Panc1 (cell line): ENCODE results near the gene HOXC9. TPM values are rescaled to one million over a fixed set of nuclear protein-coding genes. Genes with fewer than 3 reads are reported as not detected.

Source experiments
- ATAC-seq: fragments of 200-7000 bp; cut with Tn5 transposase; 2 replicates; pipeline ENCODE4 v1.9.1; 2020; ENCODE audit warnings: mild to moderate bottlenecking, moderate library complexity
- BruUV-seq: library from RNA; stranded (reverse); fragments of 400-500 nt; replicated peaks from 2 replicates; lab custom pipeline; 2021; lab: Mats Ljungman, UMichigan
- CTCF ChIA-PET: fragments of 300-600 bp; sonication (Branson Sonifier 250); formaldehyde crosslinking; loops from one replicate; lab custom pipeline; 2022; ENCODE audit warnings: antibody characterized with exemption; lab: Charles Lee
- POLR2A ChIA-PET: fragments of 300-600 bp; sonication (Branson Sonifier 250); formaldehyde crosslinking; loops from one replicate; lab custom pipeline; 2022; ENCODE audit warnings: antibody characterized with exemption; lab: Charles Lee
- DNase-seq: peaks from one replicate; pipeline ENCODE4 v3.0.0-alpha.2; 2010; ENCODE audit warnings: low read depth, low spot score
- H3K27ac ChIP-seq: 2 replicates; pipeline ENCODE4 v1.5.1; 2011; ENCODE audit warnings: mild to moderate bottlenecking, low read length, inconsistent platforms
- H3K27me3 ChIP-seq: fragments of 200-500 bp; sonication (Bioruptor generic); 2 replicates; pipeline ENCODE4 v1.6.0; 2014; ENCODE audit warnings: low read length, inconsistent platforms; ENCODE audit not compliant: control insufficient read depth, insufficient read depth
- H3K36me3 ChIP-seq: fragments of 200-500 bp; sonication (Bioruptor generic); 2 replicates; pipeline ENCODE4 v1.5.1; 2014; ENCODE audit warnings: inconsistent platforms, mild to moderate bottlenecking, low read length, moderate library complexity; ENCODE audit not compliant: control insufficient read depth, insufficient read depth
- H3K4me1 ChIP-seq: 2 replicates; pipeline ENCODE4 v1.5.1; 2011; ENCODE audit warnings: inconsistent platforms, mild to moderate bottlenecking, low read length, moderate library complexity; ENCODE audit not compliant: control insufficient read depth, insufficient read depth
- H3K4me3 ChIP-seq, 2 experiments: 2 replicates each; pipeline ENCODE4 v1.5.1; 2011 to 2012; ENCODE audit warnings: low read depth in 2 of 2, low read length in 2 of 2, mild to moderate bottlenecking in 2 of 2, inconsistent platforms in 1 of 2, moderate library complexity in 1 of 2
- H3K9me3 ChIP-seq: fragments of 200-500 bp; sonication (Bioruptor generic); 2 replicates; pipeline ENCODE4 v1.5.1; 2014; ENCODE audit warnings: low read depth, mild to moderate bottlenecking, inconsistent platforms, low read length, moderate library complexity; ENCODE audit not compliant: control insufficient read depth, insufficient read depth
- POLR2AphosphoS5 ChIP-seq: IDR thresholded peaks from 2 replicates; pipeline ENCODE4 v1.6.1; 2012; ENCODE audit warnings: mild to moderate bottlenecking, low read depth, low read length, moderate library complexity
- SIN3A ChIP-seq: IDR thresholded peaks from 2 replicates; pipeline ENCODE4 v1.6.1; 2012; ENCODE audit warnings: low read depth, mild to moderate bottlenecking, low read length, moderate library complexity, borderline replicate concordance; ENCODE audit not compliant: insufficient read depth
- TCF7L2 ChIP-seq: IDR thresholded peaks from 2 replicates; pipeline ENCODE4 v1.6.1; 2011; ENCODE audit warnings: mild to moderate bottlenecking, low read depth, low read length, inconsistent platforms
- in situ Hi-C: cut with HindIII; loops from 2 replicates; pipeline ENCODE4 v1.10.0; 2016; ENCODE audit warnings: low sequenced_read_pairs, low pct_unique_long_range_greater_than_20kb
- intact Hi-C: fragments of 100-400 bp; cut with micrococcal nuclease; formaldehyde crosslinking; loops from one replicate; pipeline ENCODE4 v1.10.0; 2022; ENCODE audit not compliant: unreplicated experiment
- total RNA-seq: library from RNA; stranded (reverse); gene quantifications from one replicate; pipeline ENCODE4 v1.2.1, GENCODE V29; 2021; ENCODE audit not compliant: unreplicated experiment
- TF ChIP-seq, protein P1 (sequence below): fragments of 450-650 bp; IDR thresholded peaks from 2 replicates; pipeline ENCODE4 v1.5.1; 2017; ENCODE audit warnings: mild to moderate bottlenecking
- TF ChIP-seq, protein P2 (sequence below), 2 experiments: IDR thresholded peaks; 2 replicates each; pipeline ENCODE4 v1.6.1; 2011 to 2012; ENCODE audit warnings: low read depth in 2 of 2, control low read depth in 1 of 2, low read length in 1 of 2, mild to moderate bottlenecking in 1 of 2, moderate library complexity in 1 of 2; ENCODE audit not compliant: insufficient read depth in 1 of 2

The HOXC9 gene
- total RNA-seq, 1 experiment from 2014 or later, result 37.2 TPM

DNA sequence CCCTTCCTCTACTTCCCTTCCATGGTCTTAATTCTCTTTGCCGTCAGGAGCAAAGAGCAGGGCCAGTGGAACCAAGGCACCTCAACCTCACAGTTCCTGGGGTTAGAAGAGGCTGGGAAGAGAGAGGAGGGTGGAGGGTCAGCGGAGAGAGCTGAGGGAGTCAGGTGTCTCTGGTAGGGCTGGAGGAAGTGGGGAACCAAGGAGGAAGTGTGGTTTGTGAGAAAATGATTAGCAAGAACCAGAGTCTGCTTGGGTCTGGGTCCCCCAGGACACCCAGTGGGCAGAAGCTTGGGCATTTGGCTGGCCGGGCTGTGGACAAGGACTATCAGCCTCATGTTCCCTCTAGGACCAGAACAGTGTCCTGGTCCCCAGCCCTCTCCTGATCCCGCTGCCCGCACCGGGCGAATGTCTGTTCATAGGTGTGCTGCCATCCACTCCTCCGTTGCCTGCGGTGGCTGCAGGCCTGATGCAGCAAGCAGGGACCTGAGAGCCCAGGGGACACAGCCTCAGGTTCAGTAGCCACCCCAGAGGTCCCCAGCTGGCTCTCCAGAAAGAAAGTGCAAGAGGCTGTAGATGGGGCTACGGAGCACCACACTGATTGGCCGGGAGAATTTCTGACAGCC, 42.9 kb upstream of the HOXC9 start:
- H3K4me3 ChIP-seq, result no peak overlapping the region
- H3K9me3 ChIP-seq, result no peaks in the 10 kb centered on the region
- POLR2A ChIA-PET, result no interaction called here
- intact Hi-C loops, result no loop called here
- in situ Hi-C loops, result no loop called here
- H3K36me3 ChIP-seq, result no peaks in the 10 kb centered on the region
- no peak for DNase-seq
- peak overlapping the region; percentile 89 for H3K27ac ChIP-seq
- TF ChIP-seq, protein P1, sequence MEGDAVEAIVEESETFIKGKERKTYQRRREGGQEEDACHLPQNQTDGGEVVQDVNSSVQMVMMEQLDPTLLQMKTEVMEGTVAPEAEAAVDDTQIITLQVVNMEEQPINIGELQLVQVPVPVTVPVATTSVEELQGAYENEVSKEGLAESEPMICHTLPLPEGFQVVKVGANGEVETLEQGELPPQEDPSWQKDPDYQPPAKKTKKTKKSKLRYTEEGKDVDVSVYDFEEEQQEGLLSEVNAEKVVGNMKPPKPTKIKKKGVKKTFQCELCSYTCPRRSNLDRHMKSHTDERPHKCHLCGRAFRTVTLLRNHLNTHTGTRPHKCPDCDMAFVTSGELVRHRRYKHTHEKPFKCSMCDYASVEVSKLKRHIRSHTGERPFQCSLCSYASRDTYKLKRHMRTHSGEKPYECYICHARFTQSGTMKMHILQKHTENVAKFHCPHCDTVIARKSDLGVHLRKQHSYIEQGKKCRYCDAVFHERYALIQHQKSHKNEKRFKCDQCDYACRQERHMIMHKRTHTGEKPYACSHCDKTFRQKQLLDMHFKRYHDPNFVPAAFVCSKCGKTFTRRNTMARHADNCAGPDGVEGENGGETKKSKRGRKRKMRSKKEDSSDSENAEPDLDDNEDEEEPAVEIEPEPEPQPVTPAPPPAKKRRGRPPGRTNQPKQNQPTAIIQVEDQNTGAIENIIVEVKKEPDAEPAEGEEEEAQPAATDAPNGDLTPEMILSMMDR, result no peak
- TF ChIP-seq, protein P2, sequence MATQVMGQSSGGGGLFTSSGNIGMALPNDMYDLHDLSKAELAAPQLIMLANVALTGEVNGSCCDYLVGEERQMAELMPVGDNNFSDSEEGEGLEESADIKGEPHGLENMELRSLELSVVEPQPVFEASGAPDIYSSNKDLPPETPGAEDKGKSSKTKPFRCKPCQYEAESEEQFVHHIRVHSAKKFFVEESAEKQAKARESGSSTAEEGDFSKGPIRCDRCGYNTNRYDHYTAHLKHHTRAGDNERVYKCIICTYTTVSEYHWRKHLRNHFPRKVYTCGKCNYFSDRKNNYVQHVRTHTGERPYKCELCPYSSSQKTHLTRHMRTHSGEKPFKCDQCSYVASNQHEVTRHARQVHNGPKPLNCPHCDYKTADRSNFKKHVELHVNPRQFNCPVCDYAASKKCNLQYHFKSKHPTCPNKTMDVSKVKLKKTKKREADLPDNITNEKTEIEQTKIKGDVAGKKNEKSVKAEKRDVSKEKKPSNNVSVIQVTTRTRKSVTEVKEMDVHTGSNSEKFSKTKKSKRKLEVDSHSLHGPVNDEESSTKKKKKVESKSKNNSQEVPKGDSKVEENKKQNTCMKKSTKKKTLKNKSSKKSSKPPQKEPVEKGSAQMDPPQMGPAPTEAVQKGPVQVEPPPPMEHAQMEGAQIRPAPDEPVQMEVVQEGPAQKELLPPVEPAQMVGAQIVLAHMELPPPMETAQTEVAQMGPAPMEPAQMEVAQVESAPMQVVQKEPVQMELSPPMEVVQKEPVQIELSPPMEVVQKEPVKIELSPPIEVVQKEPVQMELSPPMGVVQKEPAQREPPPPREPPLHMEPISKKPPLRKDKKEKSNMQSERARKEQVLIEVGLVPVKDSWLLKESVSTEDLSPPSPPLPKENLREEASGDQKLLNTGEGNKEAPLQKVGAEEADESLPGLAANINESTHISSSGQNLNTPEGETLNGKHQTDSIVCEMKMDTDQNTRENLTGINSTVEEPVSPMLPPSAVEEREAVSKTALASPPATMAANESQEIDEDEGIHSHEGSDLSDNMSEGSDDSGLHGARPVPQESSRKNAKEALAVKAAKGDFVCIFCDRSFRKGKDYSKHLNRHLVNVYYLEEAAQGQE (IDR thresholded peaks at IDR 0.05; ENCODE audit: insufficient read depth in 1 of 2, low read depth in 2 of 2, low read length in 1 of 2), result no peak
- TF ChIP-seq POLR2AphosphoS5 (no peak), TCF7L2 (no peak), SIN3A (no peak)
- ATAC-seq, result 0 out of 2 replicates have a peak, but pooled peaks have one; percentile 5
- BruUV-seq, result no TSS peak
- CTCF ChIA-PET, result no interaction called here
- H3K4me1 ChIP-seq, result peaks cover 63% of the 10 kb centered on the region
- no peaks in the 10 kb centered on the region for H3K27me3 ChIP-seq

DNA sequence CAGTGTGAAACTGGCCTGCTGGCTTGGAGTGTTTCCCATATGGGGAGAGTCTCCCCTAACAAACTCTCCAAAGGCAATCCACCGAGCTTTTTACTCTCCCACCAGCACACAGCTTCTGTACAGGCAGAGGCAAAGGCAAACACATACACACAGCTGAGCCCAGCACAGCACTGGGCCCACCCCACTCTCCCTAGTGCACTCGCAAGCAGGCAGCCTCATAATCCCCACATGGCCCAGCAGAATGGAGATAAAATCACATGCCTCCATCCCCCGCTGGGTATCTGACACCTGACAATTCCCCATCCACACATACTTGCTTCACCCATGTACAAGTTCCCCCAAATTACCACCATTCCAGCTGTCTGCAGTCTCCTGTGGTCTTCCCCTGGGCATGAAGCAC, 41.8 kb upstream of the HOXC9 start:
- POLR2A ChIA-PET, result interaction anchor here (0.5 kb wide), 1 partner anchor 13 kb away, joined by 4 read pairs; no protein-coding TSS in a partner anchor
- Histone ChIP-seq H3K36me3 (0 out of 2 replicates have a peak, but pooled peaks cover 2% of the 10 kb centered on the region), H3K9me3 (no peaks in the 10 kb centered on the region), H3K27me3 (no peaks in the 10 kb centered on the region), H3K4me1 (peaks cover 59% of the 10 kb centered on the region), H3K27ac (peak overlapping the region; percentile 89), H3K4me3 (no peak overlapping the region)
- DNase-seq (no peak), ATAC-seq (no peak)
- intact Hi-C loops (no loop called here), in situ Hi-C loops (no loop called here)
- TF ChIP-seq POLR2AphosphoS5, result no peak
- TF ChIP-seq, protein P1, result no peak
- TF ChIP-seq SIN3A, result no peak
- TF ChIP-seq, protein P2 (IDR thresholded peaks at IDR 0.05; ENCODE audit: insufficient read depth in 1 of 2, low read depth in 2 of 2, low read length in 1 of 2), result no peak
- no peak for TF ChIP-seq TCF7L2
- BruUV-seq, result no TSS peak
- CTCF ChIA-PET, result interaction anchor here (0.6 kb wide), 2 partner anchors 96 to 240 kb away, joined by 3 to 6 read pairs; no protein-coding TSS in a partner anchor
